HG03342 (cell line): Measurements from ENCODE around the gene DNPEP.
"Not testable (repeated sequence)": the region's sequence is repeated elsewhere in the genome, so short reads cannot be mapped to it uniquely, and the experiment has no call there.

ENCODE experiments used
- ATAC-seq: cut with Tn5 transposase; IDR thresholded peaks from one replicate; pipeline ENCODE4 v1.9.1; 2021; ENCODE audit warnings: mild to moderate bottlenecking, moderate library complexity; ENCODE audit not compliant: unreplicated experiment

The DNPEP gene

GRCh38 chr2:219419331-219420197, 31.9 kb upstream of the DNPEP start:
- ATAC-seq, result no peak

- ATAC-seq, result no peak
Observed at GRCh38 chr2:219419012-219419324, 31.3 kb upstream of the DNPEP start.

- no peak for ATAC-seq
Observed at GRCh38 chr2:219418155-219419011, 30.7 kb upstream of the DNPEP start, which contains the start of gene DES. Gene DES (plus strand): TSS chr2:219418377. CDS start chr2:219418463, 86 bp downstream.

DNA sequence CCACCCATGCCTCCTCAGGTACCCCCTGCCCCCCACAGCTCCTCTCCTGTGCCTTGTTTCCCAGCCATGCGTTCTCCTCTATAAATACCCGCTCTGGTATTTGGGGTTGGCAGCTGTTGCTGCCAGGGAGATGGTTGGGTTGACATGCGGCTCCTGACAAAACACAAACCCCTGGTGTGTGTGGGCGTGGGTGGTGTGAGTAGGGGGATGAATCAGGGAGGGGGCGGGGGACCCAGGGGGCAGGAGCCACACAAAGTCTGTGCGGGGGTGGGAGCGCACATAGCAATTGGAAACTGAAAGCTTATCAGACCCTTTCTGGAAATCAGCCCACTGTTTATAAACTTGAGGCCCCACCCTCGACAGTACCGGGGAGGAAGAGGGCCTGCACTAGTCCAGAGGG, 29.7 kb upstream of the DNPEP start:
- ATAC-seq, result no peak

DNA sequence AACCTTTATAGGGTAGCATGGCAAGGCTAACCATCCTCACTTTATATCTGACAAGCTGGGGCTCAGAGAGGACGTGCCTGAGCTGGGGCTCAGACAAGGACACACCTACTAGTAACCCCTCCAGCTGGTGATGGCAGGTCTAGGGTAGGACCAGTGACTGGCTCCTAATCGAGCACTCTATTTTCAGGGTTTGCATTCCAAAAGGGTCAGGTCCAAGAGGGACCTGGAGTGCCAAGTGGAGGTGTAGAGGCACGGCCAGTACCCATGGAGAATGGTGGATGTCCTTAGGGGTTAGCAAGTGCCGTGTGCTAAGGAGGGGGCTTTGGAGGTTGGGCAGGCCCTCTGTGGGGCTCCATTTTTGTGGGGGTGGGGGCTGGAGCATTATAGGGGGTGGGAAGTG, 29.2 kb upstream of the DNPEP start:
- no peak for ATAC-seq

DNA sequence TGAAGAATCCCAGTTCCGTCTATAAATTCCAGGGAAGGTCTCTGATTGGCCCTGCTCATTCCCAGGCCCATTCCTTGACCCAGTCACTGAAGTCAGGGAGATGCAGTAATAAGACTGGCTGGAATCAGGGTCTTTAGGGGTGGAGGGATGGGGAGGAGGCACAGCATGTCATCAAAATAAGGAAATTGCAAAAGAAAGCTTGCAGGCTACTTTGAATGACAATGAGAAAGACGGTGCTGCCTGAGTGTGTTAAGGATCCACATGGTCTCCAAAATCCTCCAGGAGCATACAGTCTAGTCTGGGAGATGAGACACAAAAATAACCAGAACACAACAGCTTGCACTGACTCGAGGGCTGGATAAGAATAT, 28.5 kb upstream of the DNPEP start:
- no peak for ATAC-seq

GRCh38 chr2:219415580-219416234, 28.0 kb upstream of the DNPEP start:
- no peak for ATAC-seq

DNA sequence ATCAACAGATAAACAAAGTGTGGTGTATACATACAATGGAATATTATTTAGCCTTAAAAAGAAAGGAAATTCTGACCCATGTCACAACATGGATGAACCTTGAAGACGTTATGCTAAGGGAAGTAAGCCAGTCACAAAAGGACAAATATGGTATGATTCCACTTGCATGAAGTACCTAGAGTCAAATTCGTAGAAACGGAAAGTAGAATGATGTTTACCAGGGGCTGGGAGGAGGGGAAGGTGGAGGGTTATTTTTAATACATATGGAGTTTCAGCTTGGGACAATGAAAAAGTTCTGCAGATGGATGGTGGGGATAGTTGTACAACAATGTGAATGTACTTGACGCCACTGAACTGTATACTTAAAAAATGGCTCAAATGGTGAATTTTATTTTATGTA, 27.1 kb upstream of the DNPEP start:
- ATAC-seq, result no peak

- ATAC-seq, result no peak
Observed at GRCh38 chr2:219410390-219410789, 22.7 kb upstream of the DNPEP start.

- ATAC-seq, result no peak
Observed at GRCh38 chr2:219409619-219410018, 21.9 kb upstream of the DNPEP start.

- ATAC-seq, result no peak
Observed at GRCh38 chr2:219408631-219409030, 20.9 kb upstream of the DNPEP start.

DNA sequence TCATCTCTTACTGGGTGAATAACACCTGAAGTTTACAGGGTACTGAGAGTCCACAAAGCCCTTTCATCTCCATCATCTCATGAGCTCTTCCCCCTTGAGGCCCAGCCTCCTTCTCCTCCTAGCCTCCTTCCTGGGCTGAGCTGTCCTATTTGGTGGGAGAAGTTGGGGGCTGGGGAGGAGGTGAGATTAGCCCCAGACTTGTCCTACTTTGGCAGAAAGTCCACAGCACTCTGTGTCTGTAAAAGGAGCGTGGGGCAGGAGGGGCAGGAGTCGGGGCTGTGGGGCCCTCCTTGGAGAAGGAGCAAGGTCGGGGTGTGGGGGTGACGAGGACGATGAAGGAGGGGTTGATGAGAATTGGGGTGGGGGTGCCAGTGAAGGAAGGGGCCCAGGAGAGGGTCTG, 20.5 kb upstream of the DNPEP start:
- ATAC-seq, result no peak

DNA sequence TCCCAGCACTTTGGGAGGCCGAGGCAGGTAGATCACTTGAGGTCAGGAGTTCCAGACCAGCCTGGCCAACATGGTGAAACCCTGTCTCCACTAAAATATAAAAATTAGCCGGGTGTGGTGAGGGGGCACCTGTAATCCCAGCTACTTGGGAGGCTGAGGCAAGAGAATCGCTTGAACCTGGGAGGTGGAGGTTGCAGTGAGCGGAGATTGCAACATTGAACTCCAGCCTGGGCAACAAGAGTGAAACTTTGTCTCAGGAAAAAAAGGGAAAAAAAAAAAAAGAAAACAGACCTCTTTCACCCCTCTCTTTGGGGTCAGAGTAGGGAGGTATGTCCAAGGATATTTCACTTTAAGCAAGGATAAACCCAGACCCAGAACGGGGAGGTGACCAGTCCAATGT, 19.6 kb upstream of the DNPEP start:
- ATAC-seq, result not testable (repeated sequence)

DNA sequence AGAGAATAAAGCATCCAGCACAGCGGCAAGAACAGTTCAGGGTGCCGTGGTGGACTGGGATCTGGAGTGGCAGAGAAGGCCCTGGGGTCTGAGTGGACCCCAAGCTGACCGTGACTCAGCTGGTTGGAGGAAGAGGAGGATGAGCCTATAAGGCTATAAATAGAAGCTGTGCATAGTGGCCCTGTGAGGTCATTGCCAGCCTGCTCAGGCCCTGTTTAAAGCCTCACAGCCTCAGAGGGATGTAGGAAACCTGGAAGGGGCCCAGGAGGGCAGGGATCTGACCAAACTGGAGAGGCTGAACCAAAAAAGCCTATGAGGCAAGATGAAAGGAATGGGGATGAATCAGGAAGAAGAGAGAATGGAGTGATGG, 19.1 kb upstream of the DNPEP start:
- ATAC-seq, result no peak

GRCh38 chr2:219405958-219406860, 18.5 kb upstream of the DNPEP start:
- no peak for ATAC-seq

- ATAC-seq, result no peak
Observed at GRCh38 chr2:219405451-219405850, 17.7 kb upstream of the DNPEP start.

DNA sequence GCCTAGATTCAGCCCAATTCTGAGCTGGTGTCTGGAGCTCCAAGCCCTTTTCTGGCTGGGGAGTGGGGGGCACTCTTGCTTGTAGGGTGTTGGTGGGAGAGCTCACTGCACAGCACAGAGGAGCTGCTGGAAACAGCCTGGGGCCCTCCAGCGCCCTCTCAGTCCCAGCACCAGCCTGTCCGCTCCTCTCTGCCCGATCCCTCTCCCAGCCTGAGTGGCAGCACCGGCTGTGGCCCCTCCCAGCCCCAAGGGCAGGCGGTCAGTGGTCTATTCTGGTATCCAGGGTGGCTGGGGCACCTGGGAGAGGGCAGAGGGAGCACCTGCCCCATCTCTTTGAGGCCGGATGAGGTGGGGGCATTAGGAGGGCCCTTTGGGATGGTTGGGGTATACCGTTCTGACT, 17.2 kb upstream of the DNPEP start:
- ATAC-seq, result no peak

DNA sequence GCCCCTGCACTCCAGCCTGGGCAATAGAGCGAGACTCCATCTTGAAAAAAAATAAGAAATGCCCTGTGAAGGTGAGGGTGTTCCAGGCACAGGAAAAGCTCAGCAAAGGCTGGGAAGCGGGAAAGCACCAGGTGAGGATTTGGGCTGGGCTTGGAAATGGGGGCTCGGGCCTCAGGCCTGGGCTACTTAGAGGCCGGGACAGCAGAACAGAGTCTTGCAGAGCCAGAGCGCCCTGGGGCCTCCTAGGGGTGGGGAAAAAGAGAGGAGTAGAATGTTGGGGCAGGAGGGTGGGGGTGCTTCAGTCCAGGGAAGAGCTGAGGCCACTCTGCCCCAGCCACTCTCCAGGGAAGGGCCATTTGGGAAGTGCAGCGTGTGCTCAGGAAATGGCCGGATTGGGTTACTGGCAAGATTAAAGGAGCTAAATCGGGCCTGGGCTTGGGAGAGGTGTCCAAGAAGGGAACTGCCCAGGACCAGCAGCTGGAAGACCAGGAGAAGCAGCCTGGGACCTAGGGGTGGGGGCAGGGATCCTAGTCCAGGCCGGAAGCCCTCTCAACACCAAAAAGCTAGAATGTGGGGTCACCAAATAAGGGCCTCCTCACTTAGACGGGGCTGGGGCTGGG, 16.7 kb upstream of the DNPEP start:
- ATAC-seq, result no peak

DNA sequence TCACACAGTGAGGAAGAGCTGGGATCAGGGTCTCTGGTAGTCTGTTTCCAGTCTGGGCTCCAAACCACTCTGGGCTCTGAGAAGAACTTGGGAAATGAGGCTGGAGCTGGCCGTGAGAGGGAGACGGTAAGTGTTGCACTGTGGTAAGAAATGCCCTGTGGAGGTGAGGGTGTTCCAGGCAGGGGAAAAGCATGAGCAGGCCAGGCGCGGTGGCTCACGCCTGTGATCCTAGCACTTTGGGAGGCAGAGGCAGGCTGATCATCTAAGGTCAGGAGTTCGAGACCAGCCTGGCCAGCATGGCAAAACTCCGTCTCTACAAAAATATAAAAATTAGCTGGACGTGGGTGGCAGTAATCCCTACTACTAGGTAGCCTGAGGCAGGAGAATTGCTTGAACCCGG, 16.1 kb upstream of the DNPEP start:
- no peak for ATAC-seq
